CD14-positive monocyte (primary cell): ENCODE data around the gene CDKAL1. TPM values are rescaled to one million over a fixed set of nuclear protein-coding genes. Genes with fewer than 3 reads are reported as not detected.

Experiments
- DNase-seq, 3 donors: peaks; one replicate each; pipeline ENCODE4 v3.0.0-alpha.2; 2011 to 2022
- H2AFZ ChIP-seq: 2 replicates; pipeline ENCODE4 v1.6.0; 2012; ENCODE audit warnings: mild to moderate bottlenecking, low read depth, low read length, inconsistent platforms; ENCODE audit not compliant: insufficient read depth, poor library complexity, severe bottlenecking
- H3K27ac ChIP-seq, 2 donors: 1 replicate in 1 of 2; 2 replicates in 1 of 2; pipeline ENCODE4 v1.5.1; 2012 to 2013; ENCODE audit warnings: low read length in 2 of 2, control low read depth in 1 of 2, inconsistent platforms in 1 of 2, low read depth in 1 of 2, mild to moderate bottlenecking in 1 of 2
- H3K27me3 ChIP-seq, 2 donors: one replicate each; pipeline versions ENCODE4 v1.6.0 to v1.6.1; 2011 to 2013; ENCODE audit warnings: low read length in 2 of 2; ENCODE audit not compliant: control insufficient read depth in 2 of 2, insufficient read depth in 2 of 2
- H3K36me3 ChIP-seq, 2 donors: replicated peaks in 1 of 2; 1 replicate in 1 of 2; 2 replicates in 1 of 2; pipeline versions ENCODE4 v1.5.1 to v1.6.1; 2012 to 2013; ENCODE audit warnings: low read length in 2 of 2, control low read depth in 1 of 2, inconsistent platforms in 1 of 2, mild to moderate bottlenecking in 1 of 2; ENCODE audit not compliant: insufficient read depth in 2 of 2, control insufficient read depth in 1 of 2
- H3K4me1 ChIP-seq, 2 donors: 1 replicate in 1 of 2; 2 replicates in 1 of 2; pipeline versions ENCODE4 v1.5.1 to v1.6.1; 2012 to 2013; ENCODE audit warnings: low read length in 2 of 2, control low read depth in 1 of 2, inconsistent platforms in 1 of 2, mild to moderate bottlenecking in 1 of 2, moderate library complexity in 1 of 2; ENCODE audit not compliant: insufficient read depth in 2 of 2, control insufficient read depth in 1 of 2
- H3K4me2 ChIP-seq: replicated peaks from 2 replicates; pipeline ENCODE3; 2012; ENCODE audit warnings: low read length, moderate library complexity, mild to moderate bottlenecking; ENCODE audit not compliant: poor library complexity, severe bottlenecking; ENCODE audit errors: extremely low read depth
- H3K4me3 ChIP-seq, 3 experiments: fragments of 200-600 bp in 1 of 3; sonication (generic) in 1 of 3; replicated peaks in 1 of 3; 1 replicate in 2 of 3; 2 replicates in 1 of 3; pipeline ENCODE4 v1.5.1; 2011 to 2013; ENCODE audit warnings: low read length in 3 of 3, mild to moderate bottlenecking in 3 of 3, control low read depth in 2 of 3, low read depth in 2 of 3, inconsistent platforms in 1 of 3, moderate library complexity in 1 of 3
- H3K79me2 ChIP-seq: 2 replicates; pipeline ENCODE4 v1.6.0; 2012; ENCODE audit warnings: mild to moderate bottlenecking, control low read depth, inconsistent platforms, low read length, moderate library complexity; ENCODE audit not compliant: insufficient read depth
- H3K9ac ChIP-seq: 2 replicates; pipeline ENCODE4 v1.6.0; 2017; ENCODE audit warnings: low read length, mild to moderate bottlenecking; ENCODE audit not compliant: insufficient read depth, poor library complexity, severe bottlenecking
- H3K9me3 ChIP-seq, 2 donors: replicated peaks in 1 of 2; 1 replicate in 1 of 2; 2 replicates in 1 of 2; pipeline versions ENCODE4 v1.5.1 to v1.6.1; 2012 to 2013; ENCODE audit warnings: low read length in 2 of 2, control low read depth in 1 of 2; ENCODE audit not compliant: control insufficient read depth in 1 of 2, insufficient read depth in 1 of 2
- H4K20me1 ChIP-seq: 2 replicates; pipeline ENCODE4 v1.6.0; 2012; ENCODE audit warnings: mild to moderate bottlenecking, low read length, control low read depth, moderate library complexity; ENCODE audit not compliant: insufficient read depth
- H3K27ac Mint-ChIP-seq, 7 donors: one replicate each; pipeline ENCODE4 v1.8.0; 2020; ENCODE audit warnings: mild to moderate bottlenecking in 7 of 7, mixed read lengths in 7 of 7, moderate library complexity in 6 of 7, inconsistent platforms in 2 of 7
- H3K27me3 Mint-ChIP-seq, 3 donors: one replicate each; pipeline ENCODE4 v1.8.0; 2021 to 2022; ENCODE audit warnings: low read depth in 3 of 3, mild to moderate bottlenecking in 3 of 3, mixed read lengths in 3 of 3, moderate library complexity in 3 of 3, inconsistent platforms in 1 of 3
- H3K36me3 Mint-ChIP-seq, 2 donors: one replicate each; pipeline ENCODE4 v1.8.0; 2020; ENCODE audit warnings: mixed read lengths in 2 of 2, inconsistent platforms in 1 of 2, mild to moderate bottlenecking in 1 of 2
- H3K4me1 Mint-ChIP-seq: one replicate; pipeline ENCODE4 v1.8.0; 2020; ENCODE audit warnings: mild to moderate bottlenecking, mixed read lengths
- H3K4me3 Mint-ChIP-seq, 2 donors: one replicate each; pipeline ENCODE4 v1.8.0; 2020; ENCODE audit warnings: mild to moderate bottlenecking in 2 of 2, mixed read lengths in 2 of 2, moderate library complexity in 1 of 2
- H3K9me3 Mint-ChIP-seq, 7 donors: one replicate each; pipeline ENCODE4 v1.8.0; 2020 to 2022; ENCODE audit warnings: mixed read lengths in 7 of 7, mild to moderate bottlenecking in 6 of 7, moderate library complexity in 6 of 7, inconsistent platforms in 2 of 7
- CTCF ChIP-seq: fragments of 200-600 bp; IDR thresholded peaks from one replicate; pipeline ENCODE4 v1.8.0; 2022; ENCODE audit warnings: antibody characterized with exemption, mild to moderate bottlenecking
- WGBS: methylation state at CpG from one replicate; pipeline ENCODE4 v1.1.5; 2013; ENCODE audit warnings: missing lambda C conversion rate; ENCODE audit not compliant: insufficient coverage; 5-methylcytosine and 5-hydroxymethylcytosine counted together
- intact Hi-C, 2 donors: fragments of 100-400 bp; cut with micrococcal nuclease; formaldehyde crosslinking; loops; one replicate each; pipeline versions ENCODE4 v1.15.0 to v1.15.1; 2023
- polyA plus RNA-seq, 3 donors: library from polyadenylated mRNA; depleted of rRNA in 1 of 3; unstranded in 2 of 3; stranded (reverse) in 1 of 3; fragments of 300-500 nt in 2 of 3; fragments of >200 nt in 1 of 3; fragmentation: Illumina TruSeq in 2 of 3; gene quantifications; 1 replicate in 2 of 3; 2 replicates in 1 of 3; pipeline ENCODE4 v1.2.3, GENCODE V29; 2012 to 2021

The CDKAL1 gene
- polyA plus RNA-seq, 3 donors = 3.2 to 12.4 (median 8.3) TPM

- Histone ChIP-seq H3K9ac (no peak overlapping the region), H3K4me2 (no peak overlapping the region), H3K27me3 (no peaks in the 10 kb centered on the region), H2AFZ (no peak overlapping the region), H3K9me3 (no peaks in the 10 kb centered on the region), H3K79me2 (no peaks in the 10 kb centered on the region), H3K4me1 (peaks cover 0 to 7% of the 10 kb centered on the region in 2 donors), H3K4me3 (no peak overlapping the region), H4K20me1 (no peaks in the 10 kb centered on the region), H3K36me3 (no peaks in the 10 kb centered on the region), H3K27ac (no peak overlapping the region)
- no peak for TF ChIP-seq CTCF
- peaks cover 12% of the 10 kb centered on the region for H3K4me1 Mint-ChIP-seq
- H3K27me3 Mint-ChIP-seq = peaks cover 0 to 2% (median 0%) of the 10 kb centered on the region in 3 donors
- no peaks in the 10 kb centered on the region for H3K9me3 Mint-ChIP-seq
- H3K36me3 Mint-ChIP-seq = no peaks in the 10 kb centered on the region
- intact Hi-C loops = no loop called here
- no peak overlapping the region for H3K4me3 Mint-ChIP-seq
- no CpG with 5 or more reads among the region's 2 CpGs for WGBS
- H3K27ac Mint-ChIP-seq = no peak overlapping the region
- no peak for DNase-seq
Measured at GRCh38 chr6:21187485-21187884, 653.2 kb downstream of the CDKAL1 start.

- Mint-ChIP-seq H3K27ac (no peak overlapping the region), H3K4me3 (no peak overlapping the region)
Measured at GRCh38 chr6:21188505-21189223, 654.4 kb downstream of the CDKAL1 start.

More at GRCh38 chr6:21188505-21189223, 654.4 kb downstream of the CDKAL1 start:
- Histone ChIP-seq H3K36me3 (no peaks in the 10 kb centered on the region), H3K9ac (no peak overlapping the region), H3K4me2 (no peak overlapping the region), H3K27ac (no peak overlapping the region), H3K4me3 (no peak overlapping the region), H3K9me3 (no peaks in the 10 kb centered on the region), H3K27me3 (no peaks in the 10 kb centered on the region), H4K20me1 (no peaks in the 10 kb centered on the region), H2AFZ (no peak overlapping the region), H3K79me2 (no peaks in the 10 kb centered on the region), H3K4me1 (peaks cover 0 to 7% of the 10 kb centered on the region in 2 donors)
- Mint-ChIP-seq H3K9me3 (peaks cover 0 to 4% (median 0%) of the 10 kb centered on the region in 7 donors), H3K27me3 (peaks cover 0 to under 1% (median 0%) of the 10 kb centered on the region in 3 donors), H3K4me1 (peaks cover 15% of the 10 kb centered on the region), H3K36me3 (no peaks in the 10 kb centered on the region)
- WGBS = 82% methylated on average over 5 of the region's 9 CpGs
- TF ChIP-seq CTCF = no peak
- DNase-seq = no peak
- intact Hi-C loops = no loop called here
